Embryonic facial prominence (tissue), 1 donor: ENCODE data around the gene NLGN2.
"Not testable (repeated sequence)": the region's sequence is repeated elsewhere in the genome, so short reads cannot be mapped to it uniquely, and the experiment has no call there.

Experiments used
- DNase-seq: peaks from one replicate; pipeline ENCODE4 v3.0.0-alpha.2; 2016; ENCODE audit errors: extremely low spot score

Gene NLGN2

GRCh38 chr17:7407485-7408251, at the start of gene NLGN2:
Gene NLGN2 (plus strand): TSS chr17:7407845. CDS start chr17:7408256, 411 bp downstream.
- DNase-seq, result no peak

GRCh38 chr17:7361906-7362305, 45.7 kb upstream of the NLGN2 start:
- DNase-seq, result no peak

GRCh38 chr17:7363311-7363710, 44.3 kb upstream of the NLGN2 start:
- no peak for DNase-seq

GRCh38 chr17:7365963-7366362, 41.7 kb upstream of the NLGN2 start:
- DNase-seq, result not testable (repeated sequence)

DNA sequence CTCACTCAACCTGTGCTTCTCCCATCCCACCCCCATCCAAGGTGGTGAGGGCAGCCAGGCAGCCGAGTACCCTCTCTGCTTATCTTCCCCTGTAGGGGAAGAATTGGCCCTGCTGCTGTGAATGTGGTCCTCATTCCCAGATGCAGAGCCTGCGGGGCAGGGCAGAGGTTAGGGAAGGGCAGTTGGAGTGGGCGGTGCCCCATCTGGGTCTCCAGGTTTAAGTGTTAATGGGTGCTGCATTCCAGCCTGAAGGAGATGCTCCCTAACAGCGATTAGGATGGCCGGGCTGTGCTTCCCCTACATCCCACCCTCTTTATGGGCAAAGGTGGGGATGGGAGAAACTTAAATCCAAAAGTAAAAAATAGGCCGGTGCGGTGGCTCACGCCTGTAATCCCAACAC, 40.6 kb upstream of the NLGN2 start:
- no peak for DNase-seq

GRCh38 chr17:7367918-7368598, 39.6 kb upstream of the NLGN2 start:
- DNase-seq, result no peak

DNA sequence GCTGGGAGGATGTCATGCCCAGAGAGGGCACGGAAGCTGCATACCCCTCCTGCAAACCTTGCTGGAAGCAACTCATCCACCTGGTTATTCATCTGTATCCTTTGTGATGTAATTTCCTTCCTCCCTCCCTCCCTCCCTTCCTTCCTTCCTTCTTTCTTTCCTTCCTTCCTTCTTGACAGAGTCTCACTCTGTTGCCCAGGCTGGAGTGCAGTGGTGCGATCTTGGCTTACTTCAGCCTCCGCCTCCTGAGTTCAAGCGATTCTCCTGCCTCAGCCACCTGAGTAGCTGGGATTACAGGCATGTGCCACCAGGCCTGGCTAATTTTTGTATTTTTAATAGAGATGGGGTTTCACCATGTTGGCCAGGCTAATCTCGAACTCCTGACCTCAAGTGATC, 39.0 kb upstream of the NLGN2 start:
- DNase-seq, result not testable (repeated sequence)

GRCh38 chr17:7369825-7370224, 37.8 kb upstream of the NLGN2 start:
- no peak for DNase-seq

DNA sequence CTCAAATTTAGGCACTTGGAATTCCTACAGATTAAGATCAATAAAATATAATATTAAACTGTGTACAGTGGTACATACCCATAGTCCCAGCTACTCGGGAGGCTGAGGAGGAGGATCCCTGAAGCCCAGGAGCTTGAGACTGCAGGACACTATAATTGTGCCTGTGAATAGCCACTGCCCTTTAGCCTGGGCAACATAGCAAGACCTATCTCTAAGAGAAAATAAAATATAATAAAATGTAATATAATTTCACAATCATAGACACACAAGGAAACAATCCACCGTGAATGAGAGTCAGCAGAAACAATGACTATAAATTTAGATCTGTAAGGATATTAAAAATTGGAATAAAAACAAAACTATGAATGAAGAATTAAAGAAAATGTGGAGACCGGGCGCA, 36.8 kb upstream of the NLGN2 start:
- DNase-seq, result no peak

DNA sequence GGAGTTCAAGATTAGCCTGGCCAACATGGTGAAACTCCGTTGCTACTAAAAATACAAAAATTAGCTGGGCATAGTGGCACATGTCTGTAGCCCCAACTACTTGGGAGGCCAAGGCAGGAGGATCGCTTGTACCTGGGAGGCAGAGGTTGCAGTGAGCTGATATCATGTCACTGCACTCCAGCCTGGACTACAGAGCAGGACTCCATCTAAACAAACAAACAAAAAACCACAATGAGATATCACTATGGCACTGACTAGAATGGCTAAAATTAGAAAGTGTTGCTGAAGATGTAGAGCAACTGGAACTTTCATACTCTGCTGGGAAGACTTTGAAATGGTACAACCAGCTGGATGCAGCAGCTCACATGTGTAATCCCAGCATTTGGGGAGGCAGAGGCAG, 33.3 kb upstream of the NLGN2 start:
- no peak for DNase-seq

GRCh38 chr17:7379134-7379533, 28.5 kb upstream of the NLGN2 start:
- no peak for DNase-seq

- no peak for DNase-seq
Measured at GRCh38 chr17:7380321-7380720, 27.3 kb upstream of the NLGN2 start.

GRCh38 chr17:7380855-7381683, 26.6 kb upstream of the NLGN2 start, which contains the start of gene TNK1:
Gene TNK1 (plus strand): TSS chr17:7381089. CDS start chr17:7382927, 1,838 bp downstream.
- no peak for DNase-seq

DNA sequence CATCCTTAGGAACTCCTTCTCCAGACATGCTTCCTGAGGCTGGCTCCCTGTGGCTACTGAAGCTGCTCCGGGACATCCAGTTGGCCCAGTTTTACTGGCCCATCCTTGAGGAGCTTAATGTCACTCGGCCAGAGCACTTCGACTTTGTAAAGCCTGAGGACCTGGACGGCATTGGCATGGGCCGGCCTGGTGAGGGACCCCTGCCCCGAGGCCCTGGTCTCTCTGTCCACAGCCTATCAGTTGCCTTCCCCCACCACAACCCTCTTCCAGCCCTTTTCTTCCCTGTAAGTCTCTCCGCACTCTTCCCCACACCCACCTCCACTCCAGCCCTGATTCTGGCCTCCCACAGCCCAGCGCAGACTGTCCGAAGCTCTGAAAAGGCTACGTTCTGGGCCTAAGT, 24.7 kb upstream of the NLGN2 start:
- no peak for DNase-seq

DNA sequence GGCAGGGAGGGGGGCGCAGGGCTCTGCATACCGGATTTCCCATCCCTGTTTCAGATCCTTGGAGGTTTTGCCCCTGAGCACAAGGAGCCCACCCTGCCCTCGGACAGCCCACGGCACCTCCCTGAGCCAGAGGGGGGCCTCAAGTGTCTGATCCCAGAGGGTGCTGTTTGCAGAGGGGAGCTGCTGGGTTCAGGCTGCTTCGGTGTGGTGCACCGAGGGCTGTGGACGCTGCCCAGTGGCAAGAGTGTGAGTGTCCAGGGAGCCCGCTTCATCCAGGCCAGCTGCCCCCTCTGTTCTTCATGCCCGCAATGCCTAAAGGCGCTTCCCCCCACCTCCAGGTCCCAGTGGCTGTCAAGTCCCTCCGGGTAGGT, 24.3 kb upstream of the NLGN2 start:
- DNase-seq, result no peak

DNA sequence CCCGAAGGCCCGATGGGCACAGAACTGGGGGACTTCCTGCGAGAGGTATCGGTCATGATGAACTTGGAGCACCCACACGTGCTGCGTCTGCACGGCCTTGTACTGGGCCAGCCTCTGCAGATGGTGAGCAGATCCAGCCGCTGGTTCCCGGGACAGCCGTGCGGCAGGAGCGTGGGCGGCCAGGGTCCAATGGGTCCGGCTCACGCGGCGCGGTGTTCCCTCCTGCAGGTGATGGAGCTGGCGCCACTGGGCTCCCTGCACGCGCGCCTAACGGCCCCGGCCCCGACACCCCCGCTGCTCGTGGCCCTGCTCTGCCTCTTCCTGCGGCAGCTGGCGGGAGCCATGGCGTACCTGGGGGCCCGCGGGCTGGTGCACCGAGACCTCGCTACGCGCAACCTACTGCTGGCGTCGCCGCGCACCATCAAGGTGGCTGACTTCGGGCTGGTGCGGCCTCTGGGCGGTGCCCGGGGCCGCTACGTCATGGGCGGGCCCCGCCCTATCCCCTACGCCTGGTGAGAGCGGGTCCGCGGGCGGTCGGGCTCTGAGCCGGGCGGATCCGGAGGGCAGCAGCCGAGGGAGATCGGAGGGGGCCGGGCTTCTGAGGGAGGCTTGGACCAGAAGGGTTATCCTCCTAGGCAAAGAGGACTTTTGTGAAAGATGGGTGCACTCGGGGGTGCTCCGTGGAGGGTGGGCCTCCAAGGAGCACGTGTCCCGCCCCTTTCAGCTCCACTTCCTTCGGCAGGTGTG, 23.7 kb upstream of the NLGN2 start:
- no peak for DNase-seq

- no peak for DNase-seq
Measured at GRCh38 chr17:7384489-7385081, 23.1 kb upstream of the NLGN2 start.

- DNase-seq, result no peak
Measured at GRCh38 chr17:7388856-7389255, 18.8 kb upstream of the NLGN2 start.

DNA sequence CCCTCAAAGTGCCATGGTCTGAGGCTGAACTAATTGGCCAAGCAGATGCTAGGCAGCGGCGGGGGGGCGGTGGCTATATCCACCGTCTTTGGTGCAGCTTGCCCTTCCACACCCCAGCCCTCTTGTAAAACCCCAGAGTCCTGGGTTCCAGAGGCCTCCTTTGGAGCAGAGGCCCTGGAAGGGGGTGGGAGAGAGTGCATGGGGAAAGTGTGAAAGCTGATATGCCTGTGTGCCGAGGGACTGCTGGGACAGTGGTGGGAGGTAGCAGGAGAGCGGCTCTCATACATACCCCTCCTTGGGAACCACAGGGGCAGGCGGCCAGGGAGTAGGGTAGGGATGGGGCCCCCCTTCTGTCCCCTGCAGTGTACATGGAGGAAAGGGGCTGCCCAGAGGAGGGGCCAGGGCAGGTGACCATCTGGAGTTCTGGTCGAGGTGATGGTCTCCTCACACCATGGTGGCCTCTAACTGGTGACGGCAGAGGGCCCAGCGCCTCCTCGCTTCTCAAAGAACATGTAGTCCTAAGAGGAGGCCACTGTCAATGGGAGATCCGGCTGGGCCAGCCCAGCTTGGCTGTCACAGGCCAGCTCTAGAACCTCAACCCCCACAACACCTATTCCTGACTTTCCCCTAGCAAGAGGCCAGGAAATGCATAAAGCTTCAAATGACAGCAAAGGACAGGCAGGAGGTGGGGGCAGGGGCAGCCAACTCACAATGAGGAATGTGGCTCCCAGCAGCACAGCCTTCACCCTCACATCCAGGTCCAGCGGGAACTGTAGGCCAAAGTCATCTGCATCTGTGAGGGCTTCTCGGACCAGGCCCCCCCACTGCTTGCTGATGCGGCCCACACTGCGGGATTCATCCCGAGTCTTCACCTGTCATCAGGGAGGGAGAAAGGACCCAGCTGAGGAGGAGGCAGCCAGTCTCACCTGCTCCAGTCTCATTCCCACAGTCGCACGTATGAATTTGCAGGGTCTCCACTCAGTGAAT, 17.4 kb upstream of the NLGN2 start:
- DNase-seq, result no peak

GRCh38 chr17:7391307-7391706, 16.3 kb upstream of the NLGN2 start:
- DNase-seq, result no peak
